GM12874 (cell line): ENCODE measurements around the gene C11orf16.

ENCODE experiments used
- CTCF ChIP-seq: IDR thresholded peaks from 2 replicates; pipeline ENCODE4 v1.5.1; 2011; ENCODE audit warnings: low read depth, mild to moderate bottlenecking, control low read depth, low read length, moderate library complexity; ENCODE audit not compliant: insufficient read depth

C11orf16 gene

GRCh38 chr11:8914661-8915018 lies 18.1 kb downstream of the C11orf16 start:
- no peak for TF ChIP-seq CTCF

- TF ChIP-seq CTCF, result peak; percentile 79
Measured at GRCh38 chr11:8913961-8914660, 18.6 kb downstream of the C11orf16 start.

GRCh38 chr11:8911029-8911823 lies 21.5 kb downstream of the C11orf16 start, which contains the start of gene AKIP1:
Gene AKIP1, plus strand, starts transcription at chr11:8911189. Its CDS starts 261 bp downstream, at chr11:8911450.
- no peak for TF ChIP-seq CTCF

- TF ChIP-seq CTCF, result no peak
Measured at GRCh38 chr11:8910649-8911026, 22.1 kb downstream of the C11orf16 start.

- no peak for TF ChIP-seq CTCF
Measured at GRCh38 chr11:8908099-8908498, 24.6 kb downstream of the C11orf16 start.

- no peak for TF ChIP-seq CTCF
Measured at GRCh38 chr11:8907116-8907515, 25.6 kb downstream of the C11orf16 start.

GRCh38 chr11:8905528-8906165 lies 27.1 kb downstream of the C11orf16 start:
- TF ChIP-seq CTCF, result no peak
